Tibial nerve (tissue), 4 donors: ENCODE data around the gene CD14. TPM values are rescaled to one million over a fixed set of nuclear protein-coding genes. Genes with fewer than 3 reads are reported as not detected.

ENCODE experiments used
- DNase-seq, 2 donors: peaks; one replicate each; pipeline ENCODE4 v3.0.0-alpha.2; 2019; ENCODE audit warnings: low spot score in 2 of 2
- H3K27ac ChIP-seq, 4 donors: fragments of 200-600 bp; sonication (generic) in 3 of 4; one replicate each; pipeline ENCODE4 v1.5.1; 2017 to 2019; ENCODE audit warnings: mild to moderate bottlenecking in 1 of 4
- H3K27me3 ChIP-seq, 2 donors: fragments of 200-600 bp; sonication (generic) in 1 of 2; one replicate each; pipeline versions ENCODE4 v1.5.1 to v1.6.0; 2017 to 2019
- H3K36me3 ChIP-seq, 3 donors: fragments of 200-600 bp; sonication (generic); one replicate each; pipeline ENCODE4 v1.5.1; 2018 to 2019
- H3K4me1 ChIP-seq, 4 donors: fragments of 200-600 bp; sonication (generic) in 3 of 4; one replicate each; pipeline ENCODE4 v1.5.1; 2017 to 2019
- H3K4me3 ChIP-seq, 4 donors: fragments of 200-600 bp; sonication (generic) in 3 of 4; one replicate each; pipeline ENCODE4 v1.5.1; 2017 to 2019; ENCODE audit warnings: mild to moderate bottlenecking in 1 of 4, moderate library complexity in 1 of 4
- H3K9me3 ChIP-seq, 4 donors: fragments of 200-600 bp; sonication (generic) in 3 of 4; one replicate each; pipeline ENCODE4 v1.5.1; 2017 to 2019
- EP300 ChIP-seq, 2 donors: sonication (generic); formaldehyde crosslinking; IDR thresholded peaks; one replicate each; pipeline ENCODE4 v1.6.1; 2017; ENCODE audit warnings: antibody characterized with exemption in 2 of 2, mild to moderate bottlenecking in 1 of 2
- POLR2A ChIP-seq, 2 donors: fragments of 450-650 bp; IDR thresholded peaks; one replicate each; pipeline ENCODE4 v1.6.1; 2017; ENCODE audit warnings: antibody characterized with exemption in 2 of 2, mild to moderate bottlenecking in 2 of 2, moderate library complexity in 2 of 2
- WGBS, 2 donors: methylation state at CpG; one replicate each; pipeline ENCODE4 v1.1.5; 2018; 5-methylcytosine and 5-hydroxymethylcytosine counted together
- total RNA-seq, 4 donors: library from RNA; depleted of rRNA; stranded (reverse); fragments of >200 nt; gene quantifications; one replicate each; pipeline ENCODE4 v1.1.0, GENCODE V29; 2016
- TF ChIP-seq, protein P1 (sequence below), 5 experiments: fragments of 200-600 bp in 3 of 5; fragments of 450-650 bp in 2 of 5; sonication (generic) in 3 of 5; IDR thresholded peaks; one replicate each; pipeline ENCODE4 v1.5.1; 2016 to 2019; ENCODE audit warnings: antibody characterized with exemption in 5 of 5, mild to moderate bottlenecking in 3 of 5, moderate library complexity in 2 of 5

The CD14 gene
- 10 to 100 TPM; 54.6 to 81.0 (median 77.0) TPM for total RNA-seq

DNA sequence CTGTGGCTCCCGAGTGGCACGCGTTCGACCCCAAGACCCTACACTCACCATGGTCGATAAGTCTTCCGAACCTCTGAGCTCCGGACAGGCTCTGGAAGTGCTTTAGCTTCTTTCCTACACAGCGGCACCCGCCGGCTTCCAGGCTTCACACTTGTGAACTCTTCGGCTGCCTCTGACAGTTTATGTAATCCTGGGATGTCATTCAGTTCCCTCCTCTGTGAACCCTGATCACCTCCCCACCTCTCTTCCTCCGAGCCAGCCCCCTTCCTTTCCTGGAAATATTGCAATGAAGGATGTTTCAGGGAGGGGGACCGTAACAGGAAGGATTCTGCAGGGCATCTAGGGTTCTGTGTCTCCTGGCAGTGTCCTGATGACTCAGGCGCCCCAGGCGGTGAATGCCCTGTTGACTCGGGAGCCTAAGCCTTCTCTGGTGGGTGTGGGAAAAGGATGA lies at the start of gene CD14:
TSS of gene CD14 (minus strand) at position 155 of the 451 bp plus-strand sequence. CDS start at position 51, 104 bp downstream.
- Histone ChIP-seq H3K27ac (peak within 1 kb of the TSS in 3 of 4 donors; percentile 30 to 82 (median 80)), H3K36me3 (no peaks in the 10 kb centered on the region), H3K4me1 (peaks cover 0 to 22% (median 5%) of the 10 kb centered on the region in 4 donors), H3K4me3 (peak within 1 kb of the TSS; percentile 30 to 65 (median 58)), H3K9me3 (no peaks in the 10 kb centered on the region), H3K27me3 (no peaks in the 10 kb centered on the region)
- 2 to 13% methylated on average over 16 of the region's 16 CpGs for WGBS, 2 donors
- TF ChIP-seq EP300 (IDR thresholded peaks at IDR 0.05) (no peak), POLR2A (IDR thresholded peaks at IDR 0.05) (no peak)
- peak; percentile 19 to 52 for DNase-seq

DNA sequence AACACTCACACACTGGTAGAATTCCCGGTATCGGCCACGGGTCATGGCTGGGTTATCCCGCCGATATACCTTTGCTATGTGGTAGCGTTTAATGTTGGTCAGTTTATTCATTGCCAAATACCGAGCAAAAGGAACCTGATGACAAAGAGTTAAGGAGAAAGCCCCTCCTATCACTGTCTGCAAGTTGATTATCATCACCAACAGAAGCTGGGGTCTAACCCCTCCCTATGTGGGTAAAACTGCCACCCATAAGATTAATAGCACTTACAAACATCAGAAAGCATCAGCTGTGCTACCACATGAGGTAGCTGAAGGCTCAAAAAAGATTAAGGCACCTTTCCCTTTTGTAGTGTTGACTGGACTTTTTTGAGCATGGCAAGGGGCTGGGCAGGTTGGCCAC lies 46.0 kb upstream of the CD14 start:
- Histone ChIP-seq H3K36me3 (peaks cover 3 to 99% (median 7%) of the 10 kb centered on the region in 3 donors), H3K27ac (no peak overlapping the region), H3K9me3 (no peaks in the 10 kb centered on the region), H3K4me3 (no peak overlapping the region), H3K4me1 (no peaks in the 10 kb centered on the region), H3K27me3 (no peaks in the 10 kb centered on the region)
- no peak for DNase-seq
- 96% methylated on average over 7 of the region's 7 CpGs for WGBS, 2 donors
- TF ChIP-seq EP300 (IDR thresholded peaks at IDR 0.05) (no peak), POLR2A (IDR thresholded peaks at IDR 0.05) (no peak)
- TF ChIP-seq, protein P1, sequence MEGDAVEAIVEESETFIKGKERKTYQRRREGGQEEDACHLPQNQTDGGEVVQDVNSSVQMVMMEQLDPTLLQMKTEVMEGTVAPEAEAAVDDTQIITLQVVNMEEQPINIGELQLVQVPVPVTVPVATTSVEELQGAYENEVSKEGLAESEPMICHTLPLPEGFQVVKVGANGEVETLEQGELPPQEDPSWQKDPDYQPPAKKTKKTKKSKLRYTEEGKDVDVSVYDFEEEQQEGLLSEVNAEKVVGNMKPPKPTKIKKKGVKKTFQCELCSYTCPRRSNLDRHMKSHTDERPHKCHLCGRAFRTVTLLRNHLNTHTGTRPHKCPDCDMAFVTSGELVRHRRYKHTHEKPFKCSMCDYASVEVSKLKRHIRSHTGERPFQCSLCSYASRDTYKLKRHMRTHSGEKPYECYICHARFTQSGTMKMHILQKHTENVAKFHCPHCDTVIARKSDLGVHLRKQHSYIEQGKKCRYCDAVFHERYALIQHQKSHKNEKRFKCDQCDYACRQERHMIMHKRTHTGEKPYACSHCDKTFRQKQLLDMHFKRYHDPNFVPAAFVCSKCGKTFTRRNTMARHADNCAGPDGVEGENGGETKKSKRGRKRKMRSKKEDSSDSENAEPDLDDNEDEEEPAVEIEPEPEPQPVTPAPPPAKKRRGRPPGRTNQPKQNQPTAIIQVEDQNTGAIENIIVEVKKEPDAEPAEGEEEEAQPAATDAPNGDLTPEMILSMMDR (IDR thresholded peaks at IDR 0.05), result no peak

DNA sequence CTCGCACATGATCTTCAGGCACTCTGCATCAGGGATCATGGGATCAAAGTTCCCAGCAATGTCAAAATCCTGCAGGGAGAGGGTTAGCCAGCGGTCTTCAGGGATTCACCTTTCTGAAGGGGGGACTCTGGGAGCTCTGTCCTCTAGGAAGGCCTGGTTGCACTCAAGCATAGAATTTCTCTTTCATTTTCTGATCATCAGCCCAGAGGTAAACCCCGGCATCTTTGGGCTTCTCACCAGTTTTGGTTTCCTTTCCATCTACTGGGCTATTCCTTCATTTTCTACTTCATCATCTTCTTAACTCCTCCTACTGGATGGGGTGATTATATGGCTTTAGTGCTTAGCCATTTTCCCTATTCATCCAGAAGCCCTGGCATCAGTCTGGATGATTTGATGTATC lies 45.0 kb upstream of the CD14 start:
- Histone ChIP-seq H3K4me3 (no peak overlapping the region), H3K36me3 (peaks cover 3 to 99% (median 7%) of the 10 kb centered on the region in 3 donors), H3K27ac (no peak overlapping the region), H3K27me3 (no peaks in the 10 kb centered on the region), H3K9me3 (no peaks in the 10 kb centered on the region), H3K4me1 (no peaks in the 10 kb centered on the region)
- DNase-seq, result no peak
- 91 to 100% methylated on average over 2 to 3 of the region's 3 CpGs for WGBS, 2 donors
- TF ChIP-seq POLR2A (IDR thresholded peaks at IDR 0.05) (no peak), EP300 (IDR thresholded peaks at IDR 0.05) (no peak)
- TF ChIP-seq, protein P1 (IDR thresholded peaks at IDR 0.05), result no peak

DNA sequence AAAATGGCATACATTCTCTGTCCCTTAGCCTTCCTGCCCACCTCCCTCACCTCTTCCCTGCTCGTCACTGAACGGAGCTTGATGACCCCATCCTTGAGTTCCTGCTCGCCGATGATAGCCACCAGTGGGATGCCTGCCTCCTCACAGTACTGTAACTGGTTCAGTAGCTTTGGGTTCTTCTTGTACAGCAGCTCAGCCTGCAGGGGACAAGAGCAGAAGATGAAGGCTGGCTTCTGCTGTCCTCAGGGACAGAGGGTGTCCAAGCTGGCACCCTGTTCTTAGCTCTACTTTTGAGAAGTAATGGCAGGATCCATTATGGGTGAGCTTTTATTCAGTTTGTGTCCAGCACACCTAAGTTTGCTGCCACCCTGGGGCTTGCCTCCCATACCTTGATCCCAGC lies 41.7 kb upstream of the CD14 start:
- no peaks in the 10 kb centered on the region for H3K9me3 ChIP-seq
- H3K36me3 ChIP-seq, result peaks cover 2 to 99% (median 7%) of the 10 kb centered on the region in 3 donors
- TF ChIP-seq EP300 (IDR thresholded peaks at IDR 0.05), result no peak
- TF ChIP-seq POLR2A (IDR thresholded peaks at IDR 0.05), result no peak
- TF ChIP-seq, protein P1 (IDR thresholded peaks at IDR 0.05), result no peak
- no peak for DNase-seq
- H3K27me3 ChIP-seq, result no peaks in the 10 kb centered on the region
- H3K4me3 ChIP-seq, result no peak overlapping the region
- WGBS, 2 donors, result 83 to 96% methylated on average over 4 of the region's 4 CpGs
- no peaks in the 10 kb centered on the region for H3K4me1 ChIP-seq
- H3K27ac ChIP-seq, result no peak overlapping the region

DNA sequence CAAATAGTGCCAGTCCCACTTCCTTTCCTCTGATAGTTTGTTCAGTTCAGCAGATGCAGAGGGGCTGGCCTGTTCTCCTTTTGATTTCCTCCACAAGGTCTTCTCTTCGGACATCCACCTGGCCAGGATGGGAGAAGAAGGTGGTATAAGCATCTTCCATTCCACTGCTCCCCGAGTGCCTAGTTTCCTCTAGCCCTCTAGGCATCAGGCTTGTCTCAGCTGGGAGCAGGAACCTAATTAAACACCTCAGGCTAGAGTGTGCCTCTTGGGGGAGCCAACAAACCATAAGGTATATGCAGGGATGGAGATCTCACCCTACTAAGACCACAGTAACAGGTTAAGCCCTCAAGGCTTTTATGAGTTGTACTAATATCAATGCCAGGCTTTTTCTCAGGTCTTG lies 41.2 kb upstream of the CD14 start:
- H3K4me1 ChIP-seq, result no peaks in the 10 kb centered on the region
- H3K9me3 ChIP-seq, result no peaks in the 10 kb centered on the region
- H3K4me3 ChIP-seq, result no peak overlapping the region
- no peak for TF ChIP-seq POLR2A (IDR thresholded peaks at IDR 0.05)
- peaks cover 6 to 99% (median 7%) of the 10 kb centered on the region in 3 donors for H3K36me3 ChIP-seq
- no peak overlapping the region for H3K27ac ChIP-seq
- 87 to 93% methylated on average over 2 of the region's 2 CpGs for WGBS, 2 donors
- no peaks in the 10 kb centered on the region for H3K27me3 ChIP-seq
- no peak for DNase-seq

DNA sequence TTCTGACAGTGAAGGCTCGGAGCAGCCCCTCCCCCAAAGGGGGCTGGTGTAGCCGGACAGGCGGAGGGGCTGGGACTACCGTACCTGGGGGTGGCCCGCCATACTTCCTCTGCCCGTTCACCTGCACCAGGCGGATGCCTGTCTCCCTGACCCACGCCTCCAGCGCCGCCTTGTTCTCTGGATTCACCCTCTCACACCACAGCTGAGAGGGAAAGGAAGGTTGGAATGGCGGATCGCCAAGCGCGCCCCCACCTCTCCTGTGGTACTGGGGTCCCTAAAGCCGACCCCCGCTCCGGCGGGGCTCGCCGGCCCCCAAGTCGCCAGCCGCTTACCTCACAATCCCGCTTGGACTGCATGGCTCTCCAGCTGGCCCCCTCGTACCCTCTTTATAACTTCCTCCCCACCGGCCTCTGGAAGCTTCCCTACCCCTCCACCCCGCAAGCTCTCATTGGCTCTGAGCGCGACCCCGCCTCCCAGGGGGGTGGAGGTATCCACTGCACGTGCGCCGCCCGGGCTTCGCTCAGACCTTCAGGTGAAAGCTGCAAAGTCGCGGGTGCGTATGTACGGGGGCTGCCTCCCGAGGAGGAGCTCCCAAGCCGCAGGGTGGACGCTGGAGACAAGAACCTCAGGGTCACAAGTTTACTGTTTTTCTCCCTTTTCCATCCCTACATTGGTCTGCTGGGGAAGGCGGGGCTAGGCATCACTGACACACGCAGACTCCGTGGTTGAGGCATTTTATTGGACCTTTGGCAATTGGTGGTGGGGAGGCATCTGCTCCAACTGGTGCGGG lies 40.4 kb upstream of the CD14 start, which contains the start of gene DND1:
TSS of gene DND1 (minus strand) at position 390 of the 790 bp plus-strand sequence. CDS start at position 356, 34 bp downstream.
- H3K27me3 ChIP-seq, result no peaks in the 10 kb centered on the region
- no peak for DNase-seq
- H3K36me3 ChIP-seq, result peaks cover 7 to 99% (median 12%) of the 10 kb centered on the region in 3 donors
- 82 to 86% methylated on average over 45 of the region's 45 CpGs for WGBS, 2 donors
- no peaks in the 10 kb centered on the region for H3K9me3 ChIP-seq
- H3K27ac ChIP-seq, result no peak within 1 kb of the TSS
- no peak within 1 kb of the TSS for H3K4me3 ChIP-seq
- TF ChIP-seq, protein P1 (IDR thresholded peaks at IDR 0.05), result no peak
- no peak for TF ChIP-seq POLR2A (IDR thresholded peaks at IDR 0.05)
- no peak for TF ChIP-seq EP300 (IDR thresholded peaks at IDR 0.05)
- no peaks in the 10 kb centered on the region for H3K4me1 ChIP-seq
